Suprapubic skin (tissue), 4 donors: ENCODE measurements around the gene SAMM50. TPM values are rescaled to one million over a fixed set of nuclear protein-coding genes. Genes with fewer than 3 reads are reported as not detected.

ENCODE experiments used
- DNase-seq, 2 donors: peaks; one replicate each; pipeline ENCODE4 v3.0.0-alpha.2; 2019; ENCODE audit warnings: low spot score in 2 of 2
- H3K27ac ChIP-seq: fragments of 200-600 bp; sonication (generic); one replicate; pipeline ENCODE4 v1.5.1; 2019
- H3K27me3 ChIP-seq: fragments of 200-600 bp; sonication (generic); one replicate; pipeline ENCODE4 v1.5.1; 2019
- H3K36me3 ChIP-seq: fragments of 200-600 bp; sonication (generic); one replicate; pipeline ENCODE4 v1.5.1; 2019
- H3K4me1 ChIP-seq: fragments of 200-600 bp; sonication (generic); one replicate; pipeline ENCODE4 v1.5.1; 2019
- H3K4me3 ChIP-seq: fragments of 200-600 bp; sonication (generic); one replicate; pipeline ENCODE4 v1.5.1; 2019; ENCODE audit warnings: mild to moderate bottlenecking
- H3K9me3 ChIP-seq: fragments of 200-600 bp; sonication (generic); one replicate; pipeline ENCODE4 v1.5.1; 2019
- CTCF ChIP-seq, 2 donors: fragments of 200-600 bp in 1 of 2; fragments of 450-650 bp in 1 of 2; sonication (generic) in 1 of 2; IDR thresholded peaks; one replicate each; pipeline ENCODE4 v1.5.1; 2016 to 2019; ENCODE audit warnings: antibody characterized with exemption in 2 of 2, mild to moderate bottlenecking in 1 of 2, moderate library complexity in 1 of 2
- EP300 ChIP-seq: sonication (generic); formaldehyde crosslinking; IDR thresholded peaks from one replicate; pipeline ENCODE4 v1.6.1; 2017; ENCODE audit warnings: antibody characterized with exemption
- POLR2A ChIP-seq, 2 donors: fragments of 450-650 bp; IDR thresholded peaks; one replicate each; pipeline ENCODE4 v1.6.1; 2017; ENCODE audit warnings: antibody characterized with exemption in 2 of 2, mild to moderate bottlenecking in 2 of 2, moderate library complexity in 2 of 2
- POLR2AphosphoS5 ChIP-seq, 3 donors: sonication (generic); formaldehyde crosslinking; IDR thresholded peaks; one replicate each; pipeline ENCODE4 v1.6.1; 2017; ENCODE audit warnings: antibody characterized with exemption in 3 of 3
- WGBS: methylation state at CpG from one replicate; pipeline ENCODE4 v1.1.5; 2018; 5-methylcytosine and 5-hydroxymethylcytosine counted together
- total RNA-seq, 4 donors: library from RNA; depleted of rRNA; stranded (reverse); fragments of >200 nt; gene quantifications; one replicate each; pipeline ENCODE4 v1.1.0, GENCODE V29; 2016

SAMM50 gene
- total RNA-seq, 4 donors from 2014 or later: 32.1 to 41.1 (median 33.8) TPM

- H3K36me3 ChIP-seq: no peaks in the 10 kb centered on the region
- 78% methylated on average over 6 of the region's 6 CpGs for WGBS
- peaks cover 18% of the 10 kb centered on the region for H3K27me3 ChIP-seq
- DNase-seq: no peak
- H3K27ac ChIP-seq: no peak overlapping the region
- TF ChIP-seq CTCF (IDR thresholded peaks at IDR 0.05): no peak
- no peak for TF ChIP-seq POLR2A (IDR thresholded peaks at IDR 0.05)
- H3K4me1 ChIP-seq: peaks cover 8% of the 10 kb centered on the region
- no peaks in the 10 kb centered on the region for H3K9me3 ChIP-seq
- H3K4me3 ChIP-seq: no peak overlapping the region
These were observed 37.7 kb upstream of the SAMM50 start for GRCh38 chr22:43917521-43917920.

GRCh38 chr22:43919106-43919973, 35.9 kb upstream of the SAMM50 start:
- H3K4me1 ChIP-seq: peaks cover 25% of the 10 kb centered on the region
- 56% methylated on average over 16 of the region's 16 CpGs for WGBS
- H3K27me3 ChIP-seq: peaks cover 16% of the 10 kb centered on the region
- no peak for DNase-seq
- no peak overlapping the region for H3K4me3 ChIP-seq
- no peak overlapping the region for H3K27ac ChIP-seq
- no peaks in the 10 kb centered on the region for H3K36me3 ChIP-seq
- TF ChIP-seq CTCF (IDR thresholded peaks at IDR 0.05): no peak
- H3K9me3 ChIP-seq: no peaks in the 10 kb centered on the region

- no peaks in the 10 kb centered on the region for H3K9me3 ChIP-seq
- H3K27me3 ChIP-seq: peaks cover 13% of the 10 kb centered on the region
- no peak for DNase-seq
- TF ChIP-seq EP300: no peak
- no peak for TF ChIP-seq POLR2AphosphoS5 (IDR thresholded peaks at IDR 0.05)
- TF ChIP-seq CTCF (IDR thresholded peaks at IDR 0.05): no peak
- no peak for TF ChIP-seq POLR2A (IDR thresholded peaks at IDR 0.05)
- H3K4me3 ChIP-seq: no peak overlapping the region
- no peaks in the 10 kb centered on the region for H3K36me3 ChIP-seq
- no CpG with 5 or more reads among the region's 4 CpGs for WGBS
- H3K4me1 ChIP-seq: peaks cover 44% of the 10 kb centered on the region
- H3K27ac ChIP-seq: no peak overlapping the region
These were observed 33.9 kb upstream of the SAMM50 start for GRCh38 chr22:43921370-43921769.

GRCh38 chr22:43922123-43922522, 33.1 kb upstream of the SAMM50 start:
- no peaks in the 10 kb centered on the region for H3K36me3 ChIP-seq
- DNase-seq: no peak
- peaks cover 45% of the 10 kb centered on the region for H3K4me1 ChIP-seq
- peaks cover 13% of the 10 kb centered on the region for H3K27me3 ChIP-seq
- no peak overlapping the region for H3K4me3 ChIP-seq
- WGBS: 82% methylated on average over 2 of the region's 3 CpGs
- no peak for TF ChIP-seq EP300
- TF ChIP-seq CTCF (IDR thresholded peaks at IDR 0.05): no peak
- TF ChIP-seq POLR2AphosphoS5 (IDR thresholded peaks at IDR 0.05): no peak
- no peak for TF ChIP-seq POLR2A (IDR thresholded peaks at IDR 0.05)
- H3K27ac ChIP-seq: no peak overlapping the region
- H3K9me3 ChIP-seq: no peaks in the 10 kb centered on the region

- H3K27ac ChIP-seq: no peak overlapping the region
- H3K4me3 ChIP-seq: peak overlapping the region; percentile 61
- H3K9me3 ChIP-seq: no peaks in the 10 kb centered on the region
- H3K36me3 ChIP-seq: no peaks in the 10 kb centered on the region
- peaks cover 13% of the 10 kb centered on the region for H3K27me3 ChIP-seq
- 0% methylated on average over 7 of the region's 13 CpGs for WGBS
- no peak for TF ChIP-seq EP300
- no peak for TF ChIP-seq POLR2A (IDR thresholded peaks at IDR 0.05)
- no peak for TF ChIP-seq POLR2AphosphoS5 (IDR thresholded peaks at IDR 0.05)
- no peak for TF ChIP-seq CTCF (IDR thresholded peaks at IDR 0.05)
- H3K4me1 ChIP-seq: peaks cover 45% of the 10 kb centered on the region
- DNase-seq: no peak
These were observed 32.1 kb upstream of the SAMM50 start for GRCh38 chr22:43923191-43923590.
